Bronchial epithelial cell (primary cell): ENCODE data around the gene PTCD3. TPM values are rescaled to one million over a fixed set of nuclear protein-coding genes. Genes with fewer than 3 reads are reported as not detected.

Experiments
- DNase-seq: peaks from one replicate; pipeline ENCODE4 v3.0.0-alpha.2; 2010; ENCODE audit warnings: low read depth
- FAIRE-seq: peaks from 2 replicates; lab custom pipeline; 2011; peaks lifted over from hg19 to GRCh38; lab: Jason Lieb, UNC
- H3K27me3 ChIP-seq: 2 replicates; pipeline ENCODE4 v1.5.1; 2011; ENCODE audit warnings: low read length; ENCODE audit not compliant: control insufficient read depth, insufficient read depth
- H3K36me3 ChIP-seq: 2 replicates; pipeline ENCODE4 v1.5.1; 2011; ENCODE audit warnings: low read length; ENCODE audit not compliant: control insufficient read depth, insufficient read depth
- H3K4me3 ChIP-seq: 2 replicates; pipeline ENCODE4 v1.5.1; 2011; ENCODE audit warnings: mild to moderate bottlenecking, low read depth, low read length, control low read depth
- total RNA-seq: library from RNA; depleted of rRNA; stranded (reverse); fragments of >200 nt; gene quantifications from 2 replicates; pipeline ENCODE4 v1.2.1, GENCODE V29; 2014
- TF ChIP-seq, protein P1 (sequence below): IDR thresholded peaks from 2 replicates; pipeline ENCODE4 v1.5.1; 2011; ENCODE audit warnings: mild to moderate bottlenecking, moderate library complexity, low read length, control low read depth, inconsistent platforms; ENCODE audit not compliant: insufficient read depth, severe bottlenecking

Gene PTCD3
- total RNA-seq, 1 donor from 2014 or later, result 48.4 TPM

DNA sequence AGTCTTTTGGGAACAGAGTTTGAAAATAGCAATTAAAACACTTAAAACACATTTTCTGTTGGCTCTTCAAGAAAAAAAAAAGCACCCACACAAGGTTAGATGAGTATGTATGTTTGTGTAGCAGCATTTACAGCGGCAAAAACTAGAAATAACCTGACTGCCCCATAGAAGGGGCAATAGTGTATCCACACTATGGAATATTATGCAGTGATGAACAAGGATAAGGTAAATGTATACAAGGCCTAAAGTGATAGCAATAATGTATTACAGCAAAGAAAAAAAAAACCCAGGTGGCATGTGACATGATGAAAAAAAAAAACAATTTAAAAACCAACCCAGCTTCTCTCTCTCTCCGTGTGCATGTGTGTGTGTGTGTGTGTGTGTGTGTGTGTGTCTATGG is 35.2 kb upstream of the PTCD3 start:
- Histone ChIP-seq H3K36me3 (peaks cover 21% of the 10 kb centered on the region), H3K27me3 (no peaks in the 10 kb centered on the region), H3K4me3 (no peak overlapping the region)
- FAIRE-seq (no peak), DNase-seq (no peak)
- TF ChIP-seq, protein P1, sequence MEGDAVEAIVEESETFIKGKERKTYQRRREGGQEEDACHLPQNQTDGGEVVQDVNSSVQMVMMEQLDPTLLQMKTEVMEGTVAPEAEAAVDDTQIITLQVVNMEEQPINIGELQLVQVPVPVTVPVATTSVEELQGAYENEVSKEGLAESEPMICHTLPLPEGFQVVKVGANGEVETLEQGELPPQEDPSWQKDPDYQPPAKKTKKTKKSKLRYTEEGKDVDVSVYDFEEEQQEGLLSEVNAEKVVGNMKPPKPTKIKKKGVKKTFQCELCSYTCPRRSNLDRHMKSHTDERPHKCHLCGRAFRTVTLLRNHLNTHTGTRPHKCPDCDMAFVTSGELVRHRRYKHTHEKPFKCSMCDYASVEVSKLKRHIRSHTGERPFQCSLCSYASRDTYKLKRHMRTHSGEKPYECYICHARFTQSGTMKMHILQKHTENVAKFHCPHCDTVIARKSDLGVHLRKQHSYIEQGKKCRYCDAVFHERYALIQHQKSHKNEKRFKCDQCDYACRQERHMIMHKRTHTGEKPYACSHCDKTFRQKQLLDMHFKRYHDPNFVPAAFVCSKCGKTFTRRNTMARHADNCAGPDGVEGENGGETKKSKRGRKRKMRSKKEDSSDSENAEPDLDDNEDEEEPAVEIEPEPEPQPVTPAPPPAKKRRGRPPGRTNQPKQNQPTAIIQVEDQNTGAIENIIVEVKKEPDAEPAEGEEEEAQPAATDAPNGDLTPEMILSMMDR, result no peak

DNA sequence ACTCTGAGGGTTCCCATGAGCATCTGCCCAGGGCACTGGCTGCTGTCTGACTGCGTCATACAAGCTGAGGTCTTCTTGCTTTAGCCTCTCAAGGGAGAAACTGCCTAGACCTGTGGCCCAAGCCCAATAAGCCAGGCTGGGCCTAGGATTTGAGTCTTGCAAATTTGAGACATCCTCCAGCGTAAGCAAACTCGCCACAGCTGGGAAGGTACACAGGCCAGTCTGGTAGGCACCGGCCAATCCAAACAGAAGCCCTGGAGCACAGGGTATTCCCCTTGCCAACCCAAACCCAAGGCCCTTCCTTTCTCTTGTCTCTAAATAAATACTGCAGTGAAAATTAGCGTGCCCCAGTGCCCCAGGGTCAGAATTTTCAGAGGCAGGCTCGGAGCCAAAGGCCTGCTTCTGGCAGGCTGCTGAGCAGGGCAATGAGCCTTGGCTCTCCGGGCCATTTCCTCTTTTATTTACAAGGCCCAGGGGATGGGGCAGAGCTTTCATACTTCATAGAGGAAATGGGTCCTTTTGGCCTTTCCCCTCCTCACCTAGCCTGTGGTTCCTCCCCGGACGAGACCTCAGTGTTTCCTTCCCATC is 33.7 kb upstream of the PTCD3 start:
- FAIRE-seq, result no peak
- H3K4me3 ChIP-seq, result no peak overlapping the region
- H3K27me3 ChIP-seq, result no peaks in the 10 kb centered on the region
- TF ChIP-seq, protein P1, result no peak
- no peak for DNase-seq
- H3K36me3 ChIP-seq, result peaks cover 30% of the 10 kb centered on the region

DNA sequence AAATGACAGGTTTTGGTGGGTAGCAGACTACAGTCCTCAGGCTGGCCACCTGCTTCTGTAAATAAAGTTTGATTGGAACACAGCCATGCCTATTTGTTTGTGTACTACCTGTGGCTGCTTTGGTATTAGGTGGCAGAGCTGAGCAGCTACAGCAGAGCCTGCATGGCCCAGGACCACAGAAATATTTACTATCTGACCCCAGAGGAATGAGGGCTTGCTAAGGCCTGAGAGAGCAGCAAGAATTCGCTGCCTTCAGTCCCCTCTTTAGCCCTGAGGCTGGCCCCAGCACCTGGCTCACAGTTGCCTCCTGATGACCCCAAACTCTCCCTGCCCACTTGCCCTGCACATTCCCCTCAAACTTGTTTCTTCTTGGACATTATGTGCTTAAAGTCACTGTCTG is 32.8 kb upstream of the PTCD3 start:
- TF ChIP-seq, protein P1, result no peak
- no peak for DNase-seq
- FAIRE-seq, result no peak
- Histone ChIP-seq H3K36me3 (peaks cover 30% of the 10 kb centered on the region), H3K27me3 (no peaks in the 10 kb centered on the region), H3K4me3 (no peak overlapping the region)

DNA sequence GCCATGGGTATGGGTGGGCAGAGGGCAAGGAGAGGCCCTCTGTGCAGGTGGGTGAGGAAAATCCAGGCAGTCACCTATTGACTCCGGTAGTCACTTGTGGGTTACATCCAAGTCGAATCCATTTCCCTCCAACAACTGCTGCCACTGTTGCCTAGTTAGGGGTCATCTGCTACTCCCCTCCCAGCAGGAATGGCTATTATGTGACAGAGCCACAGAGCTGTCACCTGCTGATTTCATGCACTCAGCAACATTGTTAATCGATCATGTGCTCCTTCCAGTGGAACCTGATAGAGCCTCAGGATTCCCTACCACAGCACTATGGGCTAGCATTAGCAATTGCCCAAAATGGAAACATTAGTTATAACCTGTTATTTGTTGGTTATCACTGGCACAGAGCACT is 31.8 kb upstream of the PTCD3 start:
- Histone ChIP-seq H3K27me3 (no peaks in the 10 kb centered on the region), H3K36me3 (peaks cover 26% of the 10 kb centered on the region), H3K4me3 (no peak overlapping the region)
- FAIRE-seq, result no peak
- TF ChIP-seq, protein P1, result no peak
- DNase-seq, result no peak

DNA sequence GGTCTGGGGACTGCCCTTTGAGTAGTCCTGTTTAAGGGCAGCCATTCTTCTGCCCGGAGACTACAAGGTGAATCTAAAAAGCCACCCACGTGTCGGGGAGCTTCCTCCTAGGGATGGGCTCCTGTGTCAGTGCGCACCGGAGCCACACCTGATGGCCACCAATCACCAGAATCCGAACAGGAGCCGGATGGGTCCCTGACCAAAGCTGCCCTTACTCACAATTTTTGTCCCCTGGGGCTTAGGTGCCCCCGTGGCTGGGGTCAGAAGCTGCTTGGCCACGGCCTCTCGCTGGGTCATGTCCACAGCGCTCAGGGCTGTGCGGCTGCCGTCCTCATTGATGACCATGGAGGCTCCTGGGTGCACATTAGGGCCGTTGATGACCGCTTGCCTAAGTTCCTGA is 31.2 kb upstream of the PTCD3 start:
- Histone ChIP-seq H3K27me3 (no peaks in the 10 kb centered on the region), H3K36me3 (peaks cover 21% of the 10 kb centered on the region), H3K4me3 (no peak overlapping the region)
- TF ChIP-seq, protein P1, result no peak
- DNase-seq, result no peak
- no peak for FAIRE-seq

DNA sequence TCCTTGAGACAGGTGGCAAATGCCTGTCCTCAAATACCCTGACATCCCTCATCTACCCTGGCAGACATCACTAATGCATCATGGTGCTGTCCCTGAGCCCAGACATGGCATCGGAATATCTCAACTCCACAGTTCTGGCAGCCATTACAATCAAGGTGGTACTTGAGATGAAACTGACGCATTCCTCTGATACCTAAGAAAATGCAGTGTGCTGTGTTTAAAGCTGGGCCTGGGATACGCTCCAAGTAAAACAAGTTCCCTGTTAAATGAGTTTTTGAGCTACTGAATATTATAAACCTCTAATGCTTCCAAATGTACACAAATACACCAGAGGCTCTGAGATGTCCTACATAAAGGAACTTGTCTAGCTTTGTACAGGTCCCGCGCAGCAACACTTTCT is 30.1 kb upstream of the PTCD3 start:
- Histone ChIP-seq H3K27me3 (no peaks in the 10 kb centered on the region), H3K4me3 (no peak overlapping the region), H3K36me3 (peaks cover 20% of the 10 kb centered on the region)
- TF ChIP-seq, protein P1, result no peak
- DNase-seq, result no peak
- FAIRE-seq, result no peak
